Stimulated activated CD4-positive, alpha-beta T cell treated with anti-CD3 and anti-CD28 coated beads, Interleukin-12 subunit alpha, Interleukin-12 subunit beta, amount 100 ng/mL, for 4 hours (primary cell): ENCODE results near the gene SRRM3.
"Not testable (repeated sequence)": the region's sequence is repeated elsewhere in the genome, so short reads cannot be mapped to it uniquely, and the experiment has no call there.

ENCODE experiments used
- DNase-seq: peaks from one replicate; pipeline ENCODE4 v3.0.0-alpha.2; 2020

The SRRM3 gene

GRCh38 chr7:76267107-76267893 is 65.6 kb downstream of the SRRM3 start:
- no peak for DNase-seq

DNA sequence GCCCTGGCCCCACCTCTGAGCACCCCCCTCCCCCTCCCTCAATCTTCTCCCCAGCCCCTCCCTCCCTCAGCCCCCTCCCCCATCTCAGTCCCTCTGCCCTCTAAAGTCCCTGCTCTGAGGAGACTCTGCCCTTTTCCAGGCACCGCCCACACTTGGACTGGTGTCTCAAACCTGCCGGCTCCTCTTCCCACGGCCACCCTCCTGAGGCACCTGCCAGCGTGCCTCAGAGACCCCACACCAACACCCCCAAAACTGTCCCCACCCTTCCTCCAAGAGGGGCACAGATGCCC is 66.1 kb downstream of the SRRM3 start:
- no peak for DNase-seq

DNA sequence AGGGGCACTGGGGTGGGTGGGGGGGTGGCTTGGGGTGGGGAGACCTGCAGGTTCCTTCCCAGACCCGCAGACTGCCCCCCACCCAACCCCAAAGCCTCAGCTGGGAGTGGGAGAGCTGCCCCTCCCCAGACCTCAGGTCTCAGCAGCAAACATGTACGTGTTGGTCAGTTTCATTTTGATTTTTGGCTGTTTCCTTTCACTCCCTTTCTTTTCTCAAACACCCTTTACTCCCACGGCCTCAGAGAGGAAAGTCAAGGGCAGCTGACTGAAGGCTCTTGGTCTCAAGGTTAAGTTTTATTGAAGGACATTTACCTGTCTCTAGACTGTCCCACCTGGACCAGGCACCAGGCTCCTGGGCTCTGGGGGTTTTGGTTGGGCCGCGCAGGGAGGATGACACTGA is 66.7 kb downstream of the SRRM3 start:
- no peak for DNase-seq

DNA sequence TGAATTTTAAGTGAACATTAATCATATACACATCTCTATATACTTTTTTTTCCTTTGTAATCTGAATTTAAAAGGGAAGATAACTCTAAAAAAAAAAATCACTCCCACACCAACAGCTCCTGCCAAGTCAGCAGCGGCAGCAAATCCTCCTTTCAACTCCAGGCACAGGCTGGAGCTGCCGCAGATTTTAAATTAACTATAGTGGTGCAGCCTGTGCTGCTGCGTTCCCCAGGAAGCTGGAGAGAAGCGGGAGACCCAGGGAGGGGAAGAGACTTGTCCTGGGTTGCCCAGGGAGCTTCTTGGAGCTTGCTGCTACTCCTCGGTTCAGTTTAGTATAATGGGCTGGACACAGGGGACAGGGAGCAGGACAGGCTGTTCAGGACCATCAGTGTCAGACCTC is 68.2 kb downstream of the SRRM3 start:
- no peak for DNase-seq

DNA sequence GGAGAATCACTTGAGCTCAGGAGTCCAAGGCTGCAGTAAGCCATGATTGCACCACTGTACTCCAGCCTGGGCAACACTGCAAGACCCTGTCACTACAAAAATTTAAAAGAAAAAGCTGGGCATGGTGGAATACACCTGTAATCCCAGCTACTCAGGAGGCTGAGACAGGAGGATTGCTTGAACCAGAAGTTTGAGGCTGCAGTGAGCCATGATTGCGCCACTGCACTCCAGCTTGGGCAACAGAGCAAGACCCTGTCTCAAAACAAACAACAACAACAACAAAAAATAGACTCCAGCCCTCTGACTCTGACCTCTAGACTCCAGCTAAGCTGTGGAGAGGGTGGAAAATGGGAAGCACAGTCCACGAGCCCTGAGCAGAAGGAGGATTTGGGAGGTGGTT is 69.7 kb downstream of the SRRM3 start:
- not testable (repeated sequence) for DNase-seq

GRCh38 chr7:76272142-76272541 is 70.4 kb downstream of the SRRM3 start:
- no peak for DNase-seq

DNA sequence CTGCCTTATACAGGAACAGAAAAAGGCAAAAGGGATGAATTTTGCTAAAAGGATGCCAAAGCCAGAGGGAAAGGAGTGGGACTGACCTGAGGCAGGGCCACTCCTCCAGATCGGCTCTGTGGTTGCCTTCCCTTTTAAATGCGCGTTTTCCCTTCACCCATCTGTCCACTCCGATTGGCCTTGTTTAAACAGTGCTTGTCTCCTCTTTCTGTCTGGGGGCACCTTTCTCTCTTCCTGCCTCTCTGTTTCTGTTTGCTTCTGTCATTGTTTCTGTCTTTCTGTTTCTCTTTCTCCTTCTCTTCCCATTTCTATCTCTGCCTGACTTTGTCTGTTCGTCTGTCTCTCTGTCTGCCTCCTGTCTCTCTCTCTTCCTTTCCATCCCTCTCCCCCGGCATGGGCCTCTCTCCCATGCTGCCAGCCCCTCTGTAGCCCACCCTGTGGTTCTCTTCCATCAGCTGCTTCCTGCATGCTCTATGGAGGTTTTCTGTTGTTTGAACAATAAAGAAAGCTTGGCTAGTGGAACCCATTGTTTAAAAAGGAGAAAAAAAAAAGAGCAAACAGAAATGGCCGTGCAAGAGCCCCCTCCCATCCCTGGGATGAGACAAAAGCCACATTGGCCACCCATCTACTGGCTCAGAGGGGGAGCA is 71.3 kb downstream of the SRRM3 start:
- DNase-seq: no peak

- DNase-seq: no peak
Observed at GRCh38 chr7:76273503-76273902, 71.8 kb downstream of the SRRM3 start.

DNA sequence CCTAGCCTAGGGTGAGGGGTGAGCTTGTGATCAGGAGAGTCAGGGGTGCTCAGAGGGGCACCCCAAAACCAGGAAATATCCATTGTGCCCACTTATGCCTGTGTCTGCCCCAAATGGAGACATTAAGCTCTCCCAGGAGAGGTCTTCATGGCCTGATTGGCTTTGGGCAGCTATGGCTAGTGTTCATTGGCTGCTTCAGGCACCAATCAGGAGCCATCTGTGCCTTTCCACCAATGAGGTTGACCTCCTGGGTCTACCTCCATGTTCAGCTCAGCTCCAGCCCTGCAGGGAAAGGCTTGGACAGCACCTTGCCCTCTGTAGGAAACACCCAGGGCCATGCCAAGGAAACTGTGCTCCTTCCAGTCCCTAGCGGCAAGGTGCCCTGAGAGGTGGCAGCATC is 76.8 kb downstream of the SRRM3 start:
- DNase-seq: no peak

DNA sequence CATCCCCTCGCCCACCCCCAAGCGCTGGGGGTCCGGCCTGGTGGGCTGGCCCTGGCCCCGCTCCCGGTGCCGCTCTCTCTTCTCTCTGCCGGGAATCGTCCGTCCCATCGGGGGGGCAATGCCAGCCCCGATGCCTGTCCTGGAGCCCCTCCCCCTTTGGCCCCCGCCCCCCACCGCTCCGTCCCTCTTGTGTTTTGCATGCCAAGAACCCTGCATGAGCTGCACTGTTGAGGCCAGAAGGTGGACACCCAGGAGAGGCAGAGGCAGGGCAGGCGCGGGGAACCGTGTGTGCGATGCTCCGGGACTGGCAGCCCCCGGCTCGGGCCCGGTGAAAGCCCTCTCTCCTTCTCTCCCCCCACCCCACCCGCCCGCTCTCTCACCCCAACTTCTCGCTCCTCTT is 78.7 kb downstream of the SRRM3 start:
- DNase-seq: no peak

DNA sequence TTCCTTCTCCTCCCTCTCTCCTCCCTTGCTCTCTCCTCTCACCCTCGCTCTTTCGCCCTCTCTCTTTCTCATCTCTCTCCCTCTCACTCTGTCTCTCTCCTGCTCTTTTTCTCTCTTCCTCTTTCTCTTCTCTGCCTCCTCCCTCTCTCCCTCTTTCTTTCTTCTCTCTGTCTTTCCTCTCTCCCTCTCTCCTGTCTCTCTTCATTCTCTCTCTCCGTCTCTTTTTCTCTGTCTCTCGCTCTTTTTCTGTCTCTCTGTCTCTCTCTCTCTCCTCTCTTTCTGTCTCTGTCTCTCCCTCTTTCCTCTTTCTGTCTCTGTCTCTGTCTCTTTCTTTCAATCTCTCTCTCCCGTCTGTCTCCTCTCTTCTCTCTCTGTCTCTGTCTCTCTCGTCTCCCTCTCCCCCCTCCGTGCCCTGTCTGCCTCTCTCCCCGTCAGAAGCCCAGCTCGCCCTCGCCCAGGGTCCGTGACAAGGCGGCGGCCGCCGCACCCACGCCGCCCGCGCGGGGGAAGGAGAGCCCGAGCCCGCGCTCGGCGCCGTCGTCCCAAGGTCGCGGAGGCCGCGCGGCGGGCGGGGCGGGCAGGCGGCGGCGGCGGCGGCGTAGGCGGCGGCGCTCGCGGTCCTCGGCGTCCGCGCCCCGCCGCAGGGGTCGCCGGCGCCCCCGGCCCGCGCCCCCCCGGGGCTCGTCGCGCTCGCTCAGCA is 79.5 kb downstream of the SRRM3 start:
- no peak for DNase-seq

GRCh38 chr7:76281706-76282343 is 80.1 kb downstream of the SRRM3 start:
- DNase-seq: no peak

GRCh38 chr7:76282344-76283253 is 80.9 kb downstream of the SRRM3 start:
- DNase-seq: no peak

- DNase-seq: no peak
Observed at GRCh38 chr7:76283254-76284159, 81.8 kb downstream of the SRRM3 start.

DNA sequence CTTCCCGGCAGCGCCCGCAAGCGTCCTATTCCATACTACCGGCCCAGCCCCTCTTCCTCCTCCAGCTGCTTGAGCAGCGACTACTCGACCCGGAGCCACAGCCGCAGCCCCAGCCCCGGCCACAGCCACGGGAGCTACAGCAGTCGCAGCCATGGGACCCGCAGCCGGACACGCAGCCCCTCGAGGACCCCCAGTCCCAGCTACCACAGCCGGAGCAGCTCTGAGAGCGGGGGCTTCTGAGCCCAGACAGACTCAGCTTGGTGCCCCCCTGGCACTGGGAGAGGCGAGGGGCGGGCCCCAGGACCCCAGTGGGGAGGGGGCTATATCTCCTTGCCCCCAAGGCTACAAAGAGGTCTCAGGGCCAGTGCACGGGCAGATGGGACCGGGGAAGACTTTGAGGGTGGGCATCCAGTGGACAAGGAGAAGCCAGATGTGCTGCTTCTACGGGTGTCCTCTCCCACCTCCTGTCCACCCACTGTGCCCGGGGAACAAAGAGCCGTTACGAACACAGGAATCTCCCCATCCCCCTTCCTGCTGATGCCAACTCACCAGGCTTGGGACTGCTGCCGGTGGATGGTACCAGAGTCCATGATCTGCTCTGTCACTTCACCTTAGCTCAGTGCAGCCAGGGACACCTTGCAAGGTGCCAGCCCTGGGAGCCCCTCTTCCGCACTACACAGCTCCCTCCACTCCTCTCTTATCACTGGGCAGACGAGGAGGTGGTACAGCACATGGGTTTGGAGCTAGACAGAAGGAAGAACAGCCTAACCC is 84.1 kb downstream of the SRRM3 start:
- DNase-seq: no peak

- DNase-seq: no peak
Observed at GRCh38 chr7:76286842-76287403, 85.2 kb downstream of the SRRM3 start.

DNA sequence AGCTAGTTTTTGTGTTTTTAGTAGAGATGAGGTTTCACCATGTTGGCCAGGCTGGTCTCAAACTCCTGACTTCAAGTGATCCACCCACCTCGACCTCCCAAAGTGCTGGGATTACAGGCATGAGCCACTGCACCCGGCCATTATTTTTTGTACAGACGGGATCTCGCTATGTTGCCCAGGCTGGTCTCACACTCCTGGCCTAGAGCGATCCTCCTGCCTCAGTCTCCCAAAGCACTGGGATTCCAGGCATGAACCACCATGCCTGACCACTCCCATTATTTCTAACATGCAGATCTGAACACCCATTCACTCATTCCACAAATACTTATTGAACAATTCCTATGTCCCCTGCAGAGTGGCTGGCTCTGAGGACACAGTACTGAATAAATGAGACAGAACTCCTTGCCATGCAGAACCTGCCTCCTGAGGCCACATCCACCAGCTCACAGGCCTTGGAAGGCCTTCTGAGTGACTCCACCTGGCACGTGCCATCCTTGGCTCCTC is 89.2 kb downstream of the SRRM3 start:
- not testable (repeated sequence) for DNase-seq

DNA sequence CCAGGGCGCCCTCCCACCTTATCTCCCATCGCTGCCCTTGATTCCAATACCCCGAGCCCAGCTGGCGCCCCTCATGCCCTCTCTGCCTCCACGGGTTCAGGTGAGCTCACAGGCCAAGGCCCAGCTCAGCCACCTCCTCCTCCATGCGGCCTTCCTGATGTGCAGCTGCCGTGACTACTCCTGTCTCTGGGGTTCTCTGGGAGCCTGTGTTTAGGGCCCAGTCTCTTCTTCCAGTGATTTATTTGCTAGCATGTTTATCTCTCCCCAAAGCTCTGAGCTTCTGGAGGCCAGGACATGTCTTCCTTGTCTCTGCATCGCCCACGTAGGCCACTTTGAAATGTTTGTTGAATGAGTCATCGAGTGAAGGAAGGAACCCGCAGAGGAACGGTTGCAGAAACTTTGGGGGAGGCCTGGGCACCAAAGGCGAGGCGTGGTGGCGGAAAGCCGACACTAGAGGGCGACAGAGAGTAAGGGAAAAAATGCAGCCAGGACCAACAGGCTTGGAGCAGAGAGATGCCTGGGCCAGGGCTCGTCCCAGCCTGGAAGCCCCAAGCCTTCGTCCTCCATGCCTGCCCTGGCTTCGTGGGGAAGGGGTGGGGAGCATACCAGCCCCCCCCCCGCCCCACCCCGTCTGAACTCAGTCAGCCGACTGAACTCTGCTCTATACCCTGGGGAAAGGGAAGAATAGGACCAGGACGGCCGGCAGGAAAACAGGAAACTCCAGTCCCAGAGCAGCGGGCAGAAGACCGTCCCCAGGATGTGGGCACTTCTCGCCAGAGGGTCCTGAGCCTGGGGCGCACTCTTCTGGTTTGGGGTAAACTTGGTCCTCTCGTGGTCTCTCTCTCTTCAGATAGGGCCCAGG is 89.9 kb downstream of the SRRM3 start:
- DNase-seq: peak; percentile 80

DNA sequence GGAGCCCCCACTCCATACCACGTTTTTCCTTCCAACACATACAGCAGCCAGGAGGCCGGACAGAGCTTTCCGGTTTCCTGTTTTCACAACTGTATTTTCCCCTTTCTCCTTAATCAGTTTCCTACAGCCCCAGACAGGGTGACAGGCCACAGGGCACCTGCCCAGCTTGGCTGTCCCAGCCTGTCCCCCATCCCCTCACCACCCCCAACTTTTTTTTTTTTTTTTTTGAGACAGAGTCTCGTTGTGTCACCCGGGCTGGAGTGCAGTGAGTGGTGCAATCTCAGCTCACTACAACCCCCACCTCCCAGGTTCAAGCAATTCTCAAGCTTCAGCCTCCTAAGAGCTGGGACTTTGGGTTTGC is 90.5 kb downstream of the SRRM3 start:
- DNase-seq: no peak
